GM12878 (cell line): Measurements from ENCODE around the gene RALB. TPM values are rescaled to one million over a fixed set of nuclear protein-coding genes. Genes with fewer than 3 reads are reported as not detected.

ENCODE experiments used
- ATAC-seq: fragments of 200-7000 bp; cut with Tn5 transposase; 3 replicates; pipeline ENCODE4 v1.9.1; 2020; ENCODE audit warnings: mild to moderate bottlenecking, moderate library complexity
- BruUV-seq: library from RNA; stranded (reverse); fragments of 400-500 nt; replicated peaks from 2 replicates; lab custom pipeline; 2021; lab: Mats Ljungman, UMichigan
- CTCF ChIA-PET: fragments of 300-600 bp; sonication (Branson Sonifier 250); formaldehyde crosslinking; extraction: SDS; loops from one replicate; lab custom pipeline; 2021; ENCODE audit warnings: inconsistent platforms; lab: Yijun Ruan, JAX
- POLR2A ChIA-PET: fragments of 350-600 bp; formaldehyde crosslinking; extraction: SDS; loops from one replicate; lab custom pipeline; 2021; ENCODE audit warnings: inconsistent platforms; lab: Charles Lee
- RAD21 ChIA-PET: fragments of 300-600 bp; sonication (Branson Sonifier 250); formaldehyde crosslinking; loops from one replicate; lab custom pipeline; 2023; ENCODE audit warnings: antibody characterized with exemption; ENCODE audit not compliant: unreplicated experiment; lab: Charles Lee
- SMC1A ChIA-PET: fragments of 300-600 bp; sonication (Branson Sonifier 250); formaldehyde crosslinking; loops from one replicate; lab custom pipeline; 2023; ENCODE audit not compliant: unreplicated experiment, uncharacterized antibody; lab: Charles Lee
- DNase-seq: peaks from one replicate; pipeline ENCODE4 v3.0.0-alpha.2; 2011; ENCODE audit warnings: low read depth, low spot score
- FAIRE-seq: peaks from 3 replicates; lab custom pipeline; 2011; peaks lifted over from hg19 to GRCh38; lab: Jason Lieb, UNC
- H2AFZ ChIP-seq: 2 replicates; pipeline ENCODE4 v1.6.0; 2011; ENCODE audit warnings: low read depth, low read length, control low read depth; ENCODE audit not compliant: control insufficient read depth
- H3K27ac ChIP-seq: 2 replicates; pipeline ENCODE4 v1.5.1; 2011; ENCODE audit warnings: control low read depth; ENCODE audit not compliant: control insufficient read depth, insufficient read depth
- H3K27me3 ChIP-seq, 2 experiments: replicated peaks in 1 of 2; 2 replicates each; pipeline versions ENCODE4 v1.6.0 to v1.6.1; 2011; ENCODE audit warnings: low read length in 1 of 2; ENCODE audit not compliant: control insufficient read depth in 2 of 2, insufficient read depth in 2 of 2
- H3K36me3 ChIP-seq, 2 experiments: 2 replicates each; pipeline ENCODE4 v1.5.1; 2011; ENCODE audit warnings: low read length in 1 of 2; ENCODE audit not compliant: control insufficient read depth in 2 of 2, insufficient read depth in 2 of 2
- H3K4me1 ChIP-seq: 2 replicates; pipeline ENCODE4 v1.6.1; 2011; ENCODE audit warnings: mild to moderate bottlenecking, low read length, moderate library complexity, mixed read lengths; ENCODE audit not compliant: control insufficient read depth, insufficient read depth
- H3K4me2 ChIP-seq: 2 replicates; pipeline ENCODE4 v1.6.0; 2011; ENCODE audit warnings: control low read depth; ENCODE audit not compliant: control insufficient read depth, insufficient read depth
- H3K4me3 ChIP-seq: fragments of 200-600 bp; sonication (generic); 2 replicates; pipeline ENCODE4 v1.5.1; 2016
- H3K79me2 ChIP-seq: 2 replicates; pipeline ENCODE4 v1.6.0; 2011; ENCODE audit warnings: low read length; ENCODE audit not compliant: control insufficient read depth, insufficient read depth
- H3K9ac ChIP-seq: 2 replicates; pipeline ENCODE4 v1.8.0; 2011; ENCODE audit warnings: low read length, control low read depth, mixed read lengths; ENCODE audit not compliant: control insufficient read depth, insufficient read depth
- H3K9me3 ChIP-seq: replicated peaks from 3 replicates; pipeline ENCODE4 v1.5.1; 2011; ENCODE audit warnings: mild to moderate bottlenecking, low read length; ENCODE audit not compliant: control insufficient read depth, insufficient read depth
- H4K20me1 ChIP-seq: 2 replicates; pipeline ENCODE4 v1.6.0; 2011; ENCODE audit not compliant: control insufficient read depth, insufficient read depth
- CHD2 ChIP-seq: IDR thresholded peaks from 2 replicates; pipeline ENCODE4 v1.6.1; 2011; ENCODE audit warnings: low read depth, low read length, improper control_type of control experiment, borderline replicate concordance
- ESRRA ChIP-seq: IDR thresholded peaks from 2 replicates; pipeline ENCODE4 v1.6.1; 2012; ENCODE audit warnings: mild to moderate bottlenecking, low read length, improper control_type of control experiment
- PBX3 ChIP-seq: IDR thresholded peaks from 2 replicates; pipeline ENCODE4 v1.6.1; 2011; ENCODE audit warnings: mild to moderate bottlenecking, low read depth, low read length, moderate library complexity; ENCODE audit not compliant: insufficient replicate concordance
- RAD51 ChIP-seq: fragments of 450-650 bp; IDR thresholded peaks from 2 replicates; pipeline ENCODE4 v1.6.1; 2016; ENCODE audit warnings: moderate library complexity, mild to moderate bottlenecking, inconsistent platforms
- RFX5 ChIP-seq: IDR thresholded peaks from 2 replicates; pipeline ENCODE4 v1.6.1; 2011; ENCODE audit warnings: low read depth, low read length, improper control_type of control experiment
- SPI1 ChIP-seq: IDR thresholded peaks from 2 replicates; pipeline ENCODE4 v1.6.1; 2011; ENCODE audit warnings: low read depth, mild to moderate bottlenecking, low read length, moderate library complexity, borderline replicate concordance; ENCODE audit not compliant: insufficient read depth
- SREBF2 ChIP-seq: IDR thresholded peaks from 2 replicates; pipeline ENCODE4 v1.6.1; 2012; ENCODE audit warnings: mild to moderate bottlenecking, low read length
- TARDBP ChIP-seq: IDR thresholded peaks from 2 replicates; pipeline ENCODE4 v1.6.1; 2016; ENCODE audit warnings: borderline replicate concordance
- YBX1 ChIP-seq: fragments of 450-650 bp; IDR thresholded peaks from 2 replicates; pipeline ENCODE4 v1.6.1; 2016; ENCODE audit warnings: antibody characterized with exemption
- ZSCAN29 ChIP-seq: fragments of 450-650 bp; IDR thresholded peaks from 2 replicates; pipeline ENCODE4 v1.6.1; 2017; ENCODE audit warnings: mild to moderate bottlenecking, moderate library complexity
- ZZZ3 ChIP-seq: IDR thresholded peaks from 2 replicates; pipeline ENCODE4 v1.6.1; 2011; ENCODE audit warnings: low read depth; ENCODE audit not compliant: control insufficient read depth, insufficient read length
- WGBS: methylation state at CpG from one replicate; pipeline ENCODE4 v1.1.6; 2016; ENCODE audit warnings: low lambda C conversion rate; ENCODE audit not compliant: insufficient replicate concordance, insufficient coverage; ENCODE audit errors: missing lambda C conversion rate; 5-methylcytosine and 5-hydroxymethylcytosine counted together
- in situ Hi-C: fragments of 300-500 bp; cut with MboI; formaldehyde crosslinking; loops from 9 replicates; pipeline ENCODE4 v1.14.3; 2018; ENCODE audit warnings: mixed read lengths
- intact Hi-C: fragments of 100-400 bp; cut with micrococcal nuclease; formaldehyde crosslinking; loops from one replicate; pipeline ENCODE4 v1.14.2; 2022; ENCODE audit not compliant: unreplicated experiment
- polyA plus RNA-seq, 11 experiments: library from polyadenylated mRNA; depleted of rRNA in 4 of 11; unstranded in 6 of 11; stranded (reverse) in 5 of 11; fragments of >200 nt; fragmentation: Nextera tagmentation in 4 of 11; fragmentation: Illumina TruSeq in 1 of 11; extraction: Ambion mirVana in 4 of 11; extraction: Trizol in 1 of 11; gene quantifications; 1 replicate in 1 of 11; 2 replicates in 10 of 11; pipeline versions ENCODE4 v1.2.1 to v1.2.3, GENCODE V29; 2011 to 2016; ENCODE audit warnings: inconsistent platforms in 2 of 11, missing spikeins in 2 of 11, low read depth in 1 of 11
- total RNA-seq, 4 experiments: library from RNA; depleted of rRNA in 3 of 4; stranded (reverse); fragments of >200 nt in 3 of 4; fragmentation: Illumina TruSeq in 1 of 4; extraction: Trizol in 1 of 4; gene quantifications; 2 replicates each; pipeline versions ENCODE4 v1.2.1 to v1.2.3, GENCODE V29; 2013 to 2021

Gene RALB
- total and polyA plus RNA-seq, 10 of the 15 experiments (the other 5 are each of a cell fraction or from before 2014, with no cell fraction given): 8.3 to 54.0 (median 24.2) TPM

DNA sequence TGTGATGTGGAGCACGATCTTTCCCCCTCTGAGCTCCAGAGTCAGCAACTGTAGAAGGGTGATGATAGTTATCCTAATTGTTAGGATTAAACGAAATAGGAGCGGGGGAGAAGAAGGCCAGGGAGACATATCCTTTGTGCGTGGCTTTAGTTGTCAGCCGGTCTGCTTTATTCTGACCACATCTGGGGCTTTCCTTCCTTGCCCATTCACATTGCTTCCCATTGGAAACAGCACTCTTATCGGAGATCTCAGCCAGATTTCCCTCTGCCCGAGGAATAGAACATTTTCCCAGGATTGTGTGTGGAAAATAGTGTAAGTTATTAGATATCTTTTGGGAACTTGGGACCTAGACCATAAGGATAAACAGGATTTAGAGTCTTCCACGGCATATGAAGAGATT, 1.5 kb downstream of the RALB start:
- peaks cover 3% of the 10 kb centered on the region; the same call in 1 of the 3 replicates for H3K9me3 ChIP-seq
- peak overlapping the region; percentile 0; the same call in 1 of the 2 replicates for H3K9ac ChIP-seq
- H3K36me3 ChIP-seq: no peaks in the 10 kb centered on the region
- FAIRE-seq: no peak
- H3K4me1 ChIP-seq: peaks cover 3% of the 10 kb centered on the region; the same call in 1 of the 2 replicates
- CTCF ChIA-PET: interaction anchor here (0.5 to 2.2 kb wide), 5 partner anchors 26 to 493 kb away, joined by 3 to 11 read pairs (median 4); no protein-coding TSS in a partner anchor
- TF ChIP-seq RFX5 (no peak), CHD2 (no peak), TARDBP (no peak), YBX1 (no peak), PBX3 (no peak), SREBF2 (no peak), ZZZ3 (no peak), RAD51 (no peak), ESRRA (no peak), ZSCAN29 (no peak), SPI1 (no peak)
- intact Hi-C loops (no loop called here), in situ Hi-C loops (no loop called here)
- SMC1A ChIA-PET: interaction anchor here (0.7 to 1.2 kb wide), 3 partner anchors 23 to 41 kb away, joined by 3 read pairs; no protein-coding TSS in a partner anchor
- no peaks in the 10 kb centered on the region for H3K27me3 ChIP-seq
- BruUV-seq: TSS peak; percentile 55
- H2AFZ ChIP-seq: no peak overlapping the region
- H3K4me2 ChIP-seq: peak overlapping the region; percentile 77
- peak overlapping the region; percentile 91 for H3K4me3 ChIP-seq
- DNase-seq: no peak
- ATAC-seq: no peak
- POLR2A ChIA-PET: interaction anchor here (0.7 to 1.4 kb wide), 4 partner anchors 11 to 53 kb away, joined by 3 to 5 read pairs (median 4); no protein-coding TSS in a partner anchor
- no peak overlapping the region for H3K27ac ChIP-seq
- H4K20me1 ChIP-seq: no peaks in the 10 kb centered on the region
- RAD21 ChIA-PET: interaction anchor here (0.9 to 3.7 kb wide), 6 partner anchors 23 to 57 kb away, joined by 4 to 53 read pairs (median 14); partner anchors contain the start of gene TMEM185B
- H3K79me2 ChIP-seq: peaks cover 43% of the 10 kb centered on the region
- 64% methylated on average over 8 of the region's 8 CpGs for WGBS
